ENCODE measurements around the gene ACAD9. TPM values are rescaled to one million over a fixed set of nuclear protein-coding genes. Genes with fewer than 3 reads are reported as not detected.

The ACAD9 gene
- total and polyA plus RNA-seq, 9 of the 15 experiments (the other 6 are each of a cell fraction or from before 2014, with no cell fraction given) = 10.2 to 32.6 (median 22.8) TPM

DNA sequence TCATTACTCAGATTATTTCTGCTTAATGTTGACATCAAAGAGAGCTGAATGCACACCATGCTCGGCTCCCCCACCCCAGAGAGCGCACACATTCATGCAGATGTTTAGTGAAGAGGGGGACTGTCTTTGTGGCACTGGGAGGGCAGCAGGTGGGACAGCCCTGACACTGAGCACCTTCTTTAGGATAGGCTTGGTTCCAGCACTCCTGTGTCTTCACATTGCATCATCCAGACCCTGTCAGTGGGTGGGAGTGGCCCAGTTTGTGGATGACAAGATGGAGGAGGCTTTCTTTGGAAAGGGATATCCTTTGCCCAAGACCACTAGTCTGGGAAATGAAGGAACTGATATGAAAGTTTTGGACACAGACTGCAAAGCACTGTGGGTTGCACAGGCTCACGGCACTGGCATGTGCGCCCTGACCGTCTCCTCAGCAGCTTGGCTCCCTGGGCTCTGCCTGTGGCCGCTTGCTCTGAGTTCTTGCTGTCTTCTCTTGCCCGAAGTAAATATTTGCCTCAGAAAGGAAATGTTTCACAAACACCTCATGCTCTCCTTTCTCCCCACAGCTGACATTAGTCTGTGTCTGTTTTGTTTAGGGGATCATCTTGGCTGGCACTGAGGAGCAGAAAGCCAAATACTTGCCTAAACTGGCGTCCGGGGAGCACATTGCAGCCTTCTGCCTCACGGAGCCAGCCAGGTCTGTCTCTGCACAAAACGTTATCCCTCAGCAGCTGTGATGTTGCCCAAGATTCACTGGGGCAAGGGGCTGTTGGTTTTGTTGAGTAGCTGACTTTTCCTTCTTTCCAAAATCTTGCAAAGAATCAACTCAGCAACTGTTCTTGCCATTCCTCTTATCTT lies 16.6 kb downstream of the ACAD9 start (continued):
- TF ChIP-seq E2F3 (CRISPR knock-in tag; IDR thresholded peaks at IDR 0.05) = no peak
- TF ChIP-seq, protein P1, sequence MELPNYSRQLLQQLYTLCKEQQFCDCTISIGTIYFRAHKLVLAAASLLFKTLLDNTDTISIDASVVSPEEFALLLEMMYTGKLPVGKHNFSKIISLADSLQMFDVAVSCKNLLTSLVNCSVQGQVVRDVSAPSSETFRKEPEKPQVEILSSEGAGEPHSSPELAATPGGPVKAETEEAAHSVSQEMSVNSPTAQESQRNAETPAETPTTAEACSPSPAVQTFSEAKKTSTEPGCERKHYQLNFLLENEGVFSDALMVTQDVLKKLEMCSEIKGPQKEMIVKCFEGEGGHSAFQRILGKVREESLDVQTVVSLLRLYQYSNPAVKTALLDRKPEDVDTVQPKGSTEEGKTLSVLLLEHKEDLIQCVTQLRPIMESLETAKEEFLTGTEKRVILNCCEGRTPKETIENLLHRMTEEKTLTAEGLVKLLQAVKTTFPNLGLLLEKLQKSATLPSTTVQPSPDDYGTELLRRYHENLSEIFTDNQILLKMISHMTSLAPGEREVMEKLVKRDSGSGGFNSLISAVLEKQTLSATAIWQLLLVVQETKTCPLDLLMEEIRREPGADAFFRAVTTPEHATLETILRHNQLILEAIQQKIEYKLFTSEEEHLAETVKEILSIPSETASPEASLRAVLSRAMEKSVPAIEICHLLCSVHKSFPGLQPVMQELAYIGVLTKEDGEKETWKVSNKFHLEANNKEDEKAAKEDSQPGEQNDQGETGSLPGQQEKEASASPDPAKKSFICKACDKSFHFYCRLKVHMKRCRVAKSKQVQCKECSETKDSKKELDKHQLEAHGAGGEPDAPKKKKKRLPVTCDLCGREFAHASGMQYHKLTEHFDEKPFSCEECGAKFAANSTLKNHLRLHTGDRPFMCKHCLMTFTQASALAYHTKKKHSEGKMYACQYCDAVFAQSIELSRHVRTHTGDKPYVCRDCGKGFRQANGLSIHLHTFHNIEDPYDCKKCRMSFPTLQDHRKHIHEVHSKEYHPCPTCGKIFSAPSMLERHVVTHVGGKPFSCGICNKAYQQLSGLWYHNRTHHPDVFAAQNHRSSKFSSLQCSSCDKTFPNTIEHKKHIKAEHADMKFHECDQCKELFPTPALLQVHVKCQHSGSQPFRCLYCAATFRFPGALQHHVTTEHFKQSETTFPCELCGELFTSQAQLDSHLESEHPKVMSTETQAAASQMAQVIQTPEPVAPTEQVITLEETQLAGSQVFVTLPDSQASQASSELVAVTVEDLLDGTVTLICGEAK (IDR thresholded peaks at IDR 0.05) = no peak
- TF ChIP-seq, protein P1 (CRISPR knock-in tag; IDR thresholded peaks at IDR 0.05) = no peak
- no peak for TF ChIP-seq CC2D1A (IDR thresholded peaks at IDR 0.05)
- TF ChIP-seq ZNF175 (CRISPR knock-in tag; IDR thresholded peaks at IDR 0.05; ENCODE audit: low read depth) = peak; percentile 86
- TF ChIP-seq, protein P2, sequence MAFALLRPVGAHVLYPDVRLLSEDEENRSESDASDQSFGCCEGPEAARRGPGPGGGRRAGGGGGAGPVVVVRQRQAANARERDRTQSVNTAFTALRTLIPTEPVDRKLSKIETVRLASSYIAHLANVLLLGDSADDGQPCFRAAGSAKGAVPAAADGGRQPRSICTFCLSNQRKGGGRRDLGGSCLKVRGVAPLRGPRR (CRISPR knock-in tag; IDR thresholded peaks at IDR 0.05) = 0 out of 2 replicates have a peak, but pooled peaks have one; percentile 30
- TF ChIP-seq, protein P3, sequence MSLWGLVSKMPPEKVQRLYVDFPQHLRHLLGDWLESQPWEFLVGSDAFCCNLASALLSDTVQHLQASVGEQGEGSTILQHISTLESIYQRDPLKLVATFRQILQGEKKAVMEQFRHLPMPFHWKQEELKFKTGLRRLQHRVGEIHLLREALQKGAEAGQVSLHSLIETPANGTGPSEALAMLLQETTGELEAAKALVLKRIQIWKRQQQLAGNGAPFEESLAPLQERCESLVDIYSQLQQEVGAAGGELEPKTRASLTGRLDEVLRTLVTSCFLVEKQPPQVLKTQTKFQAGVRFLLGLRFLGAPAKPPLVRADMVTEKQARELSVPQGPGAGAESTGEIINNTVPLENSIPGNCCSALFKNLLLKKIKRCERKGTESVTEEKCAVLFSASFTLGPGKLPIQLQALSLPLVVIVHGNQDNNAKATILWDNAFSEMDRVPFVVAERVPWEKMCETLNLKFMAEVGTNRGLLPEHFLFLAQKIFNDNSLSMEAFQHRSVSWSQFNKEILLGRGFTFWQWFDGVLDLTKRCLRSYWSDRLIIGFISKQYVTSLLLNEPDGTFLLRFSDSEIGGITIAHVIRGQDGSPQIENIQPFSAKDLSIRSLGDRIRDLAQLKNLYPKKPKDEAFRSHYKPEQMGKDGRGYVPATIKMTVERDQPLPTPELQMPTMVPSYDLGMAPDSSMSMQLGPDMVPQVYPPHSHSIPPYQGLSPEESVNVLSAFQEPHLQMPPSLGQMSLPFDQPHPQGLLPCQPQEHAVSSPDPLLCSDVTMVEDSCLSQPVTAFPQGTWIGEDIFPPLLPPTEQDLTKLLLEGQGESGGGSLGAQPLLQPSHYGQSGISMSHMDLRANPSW (CRISPR knock-in tag; IDR thresholded peaks at IDR 0.05) = no peak
- TF ChIP-seq SUPT5H (IDR thresholded peaks at IDR 0.05) = no peak
- no peak for TF ChIP-seq DACH1 (IDR thresholded peaks at IDR 0.05; ENCODE audit: partially characterized antibody)
- TF ChIP-seq, protein P4, sequence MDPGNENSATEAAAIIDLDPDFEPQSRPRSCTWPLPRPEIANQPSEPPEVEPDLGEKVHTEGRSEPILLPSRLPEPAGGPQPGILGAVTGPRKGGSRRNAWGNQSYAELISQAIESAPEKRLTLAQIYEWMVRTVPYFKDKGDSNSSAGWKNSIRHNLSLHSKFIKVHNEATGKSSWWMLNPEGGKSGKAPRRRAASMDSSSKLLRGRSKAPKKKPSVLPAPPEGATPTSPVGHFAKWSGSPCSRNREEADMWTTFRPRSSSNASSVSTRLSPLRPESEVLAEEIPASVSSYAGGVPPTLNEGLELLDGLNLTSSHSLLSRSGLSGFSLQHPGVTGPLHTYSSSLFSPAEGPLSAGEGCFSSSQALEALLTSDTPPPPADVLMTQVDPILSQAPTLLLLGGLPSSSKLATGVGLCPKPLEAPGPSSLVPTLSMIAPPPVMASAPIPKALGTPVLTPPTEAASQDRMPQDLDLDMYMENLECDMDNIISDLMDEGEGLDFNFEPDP (CRISPR knock-in tag; IDR thresholded peaks at IDR 0.05) = no peak
- TF ChIP-seq NFIC (IDR thresholded peaks at IDR 0.05) = no peak
- TF ChIP-seq TAF1 (IDR thresholded peaks at IDR 0.05; ENCODE audit: control insufficient read depth, extremely low read depth, insufficient read depth, low read length, severe bottlenecking) = no peak
- TF ChIP-seq ZNF134 (CRISPR knock-in tag; conservative IDR thresholded peaks at IDR 0.05) = no peak
